Amniotic epithelial cell (primary cell): ENCODE measurements around the gene SUSD4.

Experiments used
- DNase-seq: peaks from one replicate; pipeline ENCODE4 v3.0.0-alpha.2; 2010; ENCODE audit warnings: low read depth

The SUSD4 gene

DNA sequence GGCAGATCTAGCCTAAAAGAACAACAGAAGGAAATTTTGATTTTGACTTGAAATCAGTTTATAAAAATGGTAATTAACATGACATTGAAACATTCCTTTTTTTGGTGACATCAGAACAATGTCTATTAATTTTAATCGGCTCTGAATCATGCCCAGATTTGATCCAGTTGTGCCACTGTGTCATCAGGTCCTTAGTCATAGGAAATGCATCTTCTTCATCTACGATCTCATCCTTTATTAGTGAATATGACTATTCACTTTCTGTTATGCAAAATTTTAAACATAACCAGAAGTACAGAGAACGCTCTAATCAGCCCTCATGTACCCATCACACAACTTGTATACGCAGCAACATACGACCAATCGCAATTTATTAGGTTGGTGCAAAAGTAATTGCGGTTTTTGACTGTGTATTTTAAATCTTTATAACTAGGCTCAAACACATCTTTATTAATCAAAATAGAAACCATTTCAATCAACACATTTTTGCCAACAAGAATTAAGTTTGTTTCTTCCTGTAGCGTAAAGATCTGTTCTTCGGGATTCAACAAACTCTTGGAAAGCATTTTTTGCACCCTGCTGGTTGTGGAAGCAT lies 180.6 kb downstream of the SUSD4 start:
- no peak for DNase-seq

DNA sequence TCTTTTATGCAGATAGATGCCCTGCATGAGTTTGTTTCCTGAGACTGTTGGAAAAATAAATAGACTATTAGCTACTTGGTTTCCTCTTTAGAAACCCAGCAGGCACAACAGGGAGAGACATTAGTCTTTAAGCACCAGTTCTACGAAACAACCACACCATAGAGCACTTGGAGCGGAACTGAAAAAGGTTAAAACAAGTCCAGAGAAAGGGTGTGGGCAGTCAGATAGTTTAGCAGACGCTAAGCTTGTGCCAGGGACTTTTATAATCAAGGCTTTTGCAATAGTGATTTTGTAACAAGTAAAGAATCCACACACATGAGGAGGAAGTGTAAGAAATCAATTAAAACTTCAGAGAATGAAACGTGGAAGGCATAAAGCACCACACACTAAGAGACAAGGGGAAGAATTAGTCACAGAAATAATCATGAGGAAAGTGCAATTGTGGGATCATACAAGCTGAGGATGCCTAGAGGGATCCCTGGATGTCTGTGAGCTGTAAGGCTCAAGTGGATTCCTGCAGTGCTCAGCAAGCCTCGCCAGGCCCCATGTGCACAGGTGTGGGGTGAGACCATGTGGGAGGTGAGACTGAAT lies 183.2 kb downstream of the SUSD4 start:
- peak; percentile 6 for DNase-seq

DNA sequence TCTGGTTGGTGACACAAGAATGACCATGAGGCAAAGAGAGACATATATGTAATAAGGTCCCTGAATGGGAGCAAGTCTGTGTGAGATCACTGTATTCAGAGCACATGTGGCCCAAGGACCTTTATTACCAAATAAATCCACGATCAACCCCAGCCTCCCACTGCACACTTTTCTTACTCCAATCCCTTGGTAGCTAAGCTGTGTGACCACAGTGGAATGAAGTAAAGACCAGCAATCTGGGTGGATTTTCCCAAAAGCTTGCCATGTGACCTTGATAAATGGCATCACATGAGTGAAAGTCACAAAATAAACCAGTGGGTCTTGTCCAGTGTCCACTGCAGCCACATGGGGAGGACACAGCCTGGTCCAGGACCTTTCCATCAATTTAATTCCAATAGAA lies 184.2 kb downstream of the SUSD4 start:
- no peak for DNase-seq

DNA sequence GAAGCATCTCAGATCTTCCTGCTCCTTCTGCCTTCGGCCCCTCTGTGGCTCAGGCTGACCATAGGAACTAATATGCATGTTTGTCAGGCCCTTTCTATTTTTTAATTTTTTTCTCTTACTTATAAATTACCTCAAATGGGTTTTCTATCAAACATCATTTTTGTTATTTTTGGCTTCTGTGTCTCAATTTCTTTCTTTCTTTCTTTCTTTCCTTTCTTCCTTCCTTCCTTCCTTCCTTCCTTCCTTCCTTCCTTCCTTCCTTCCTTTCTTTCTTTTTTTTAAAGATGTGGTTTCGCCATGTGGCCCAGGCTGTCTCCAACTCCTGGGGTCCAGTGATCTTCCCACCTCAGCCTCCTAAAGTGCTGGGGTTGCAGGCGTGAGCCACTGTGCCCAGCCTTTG lies 184.7 kb downstream of the SUSD4 start:
- DNase-seq = no peak

DNA sequence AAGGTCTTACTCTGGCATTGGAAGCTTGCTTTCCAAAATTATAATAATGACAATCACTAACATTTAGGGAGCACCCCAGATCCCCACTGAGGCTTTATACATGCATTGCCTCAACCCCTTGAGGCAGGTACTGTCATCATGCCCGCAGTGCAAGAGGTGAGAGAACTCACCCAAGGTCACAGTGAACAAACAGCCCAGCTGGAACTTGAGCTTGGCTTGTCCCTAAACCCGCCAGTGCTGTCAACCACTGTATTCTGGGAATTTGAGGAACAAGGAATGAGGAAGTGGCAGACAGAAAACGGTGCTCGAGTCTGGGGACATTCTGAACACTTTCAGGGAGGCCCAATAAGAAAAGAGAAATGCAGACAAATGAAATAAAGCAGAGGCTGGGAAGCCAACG lies 186.3 kb downstream of the SUSD4 start:
- DNase-seq = no peak

DNA sequence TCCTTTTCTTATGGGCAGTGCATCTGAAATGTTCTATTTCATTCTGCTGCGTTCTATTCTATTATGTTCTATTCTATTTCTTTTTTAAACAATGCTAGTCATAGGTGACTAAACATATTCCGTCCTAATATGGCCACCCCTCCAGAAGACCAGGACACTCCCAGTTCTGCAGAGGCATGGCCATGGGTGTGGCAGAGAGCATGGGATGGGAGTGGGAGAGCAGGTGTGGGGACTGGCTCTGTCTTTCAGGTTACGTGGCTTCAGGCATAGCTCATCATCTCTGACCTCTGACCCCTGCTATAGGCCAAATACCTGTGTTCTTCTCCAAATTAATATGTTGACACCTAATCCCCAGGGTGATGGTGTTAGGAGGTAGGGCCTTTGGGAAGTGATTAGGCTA lies 187.5 kb downstream of the SUSD4 start:
- DNase-seq = no peak

DNA sequence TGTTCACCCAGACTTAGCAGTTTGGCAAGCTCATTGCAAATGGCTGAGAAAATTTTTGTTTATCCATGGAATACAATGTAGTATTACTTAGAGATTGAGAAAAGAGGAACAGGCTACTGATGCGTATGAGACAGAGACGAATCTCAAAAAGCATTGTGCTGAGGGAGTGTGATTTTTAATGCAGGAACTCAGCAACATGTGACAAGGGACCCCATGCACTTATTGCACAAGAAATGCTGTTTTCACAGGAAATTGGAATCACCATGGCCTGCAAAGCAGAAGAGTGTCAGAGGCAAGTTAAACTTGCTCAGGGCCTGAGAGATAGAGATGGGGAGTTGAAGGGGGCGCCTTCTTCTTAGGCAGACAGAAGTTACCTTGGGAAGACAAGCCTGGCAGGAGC lies 188.3 kb downstream of the SUSD4 start:
- DNase-seq = no peak

DNA sequence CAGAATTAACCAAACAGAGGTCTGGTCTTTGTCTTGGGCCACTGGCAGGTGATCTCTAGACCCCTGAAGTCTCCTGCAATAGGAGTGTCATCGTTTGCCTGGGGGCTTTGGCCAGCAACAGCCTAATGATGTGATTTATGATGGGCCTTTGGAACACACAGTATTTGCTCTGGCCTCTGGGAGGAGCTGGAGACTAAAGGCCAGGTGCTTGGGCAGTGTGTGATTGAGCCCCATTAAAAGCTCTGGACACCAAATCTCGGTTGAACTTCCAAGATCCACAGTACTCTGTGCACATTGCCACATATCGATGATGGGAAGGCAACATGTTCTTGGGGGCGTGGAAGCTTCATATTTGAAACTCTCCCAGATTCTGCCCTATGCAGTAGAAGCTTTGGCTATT lies 188.9 kb downstream of the SUSD4 start:
- DNase-seq = peak; percentile 9
